ENCODE measurements around the gene ZNF185.

DNA sequence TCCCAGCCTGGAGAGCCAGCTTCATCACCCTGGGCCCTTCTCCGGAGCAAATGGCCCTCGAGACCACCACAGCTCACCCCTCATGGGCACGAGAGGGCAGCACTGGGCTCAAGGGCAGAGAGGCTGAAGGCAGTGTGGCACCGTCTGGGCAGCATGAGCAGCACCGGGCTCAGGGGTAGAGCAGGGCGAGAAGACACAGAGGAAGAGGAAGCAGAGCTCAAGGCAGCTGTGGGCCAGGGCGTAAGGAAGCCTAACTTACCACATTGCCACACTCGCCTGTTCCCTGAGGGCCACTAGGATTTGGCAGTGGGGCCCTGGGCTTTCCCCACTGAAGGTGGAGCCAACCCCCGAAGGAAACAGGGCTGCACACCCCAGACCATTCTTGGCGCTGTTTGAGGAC lies 15.5 kb downstream of the ZNF185 start:
- TF ChIP-seq TARDBP (IDR thresholded peaks at IDR 0.05; ENCODE audit: borderline replicate concordance) (no peak), FOS (IDR thresholded peaks at IDR 0.05; ENCODE audit: borderline replicate concordance, extremely low read depth, insufficient read length) (no peak), POLR2A (IDR thresholded peaks at IDR 0.05; ENCODE audit: low read depth, low read length) (no peak), POLR2AphosphoS5 (IDR thresholded peaks at IDR 0.05; ENCODE audit: low read length) (no peak), RAD21 (IDR thresholded peaks at IDR 0.05; ENCODE audit: insufficient read depth, low read depth, low read length) (no peak), IKZF1 (conservative IDR thresholded peaks at IDR 0.05) (no peak), TCF12 (IDR thresholded peaks at IDR 0.05; ENCODE audit: low read depth, low read length) (no peak)
- TF ChIP-seq, protein P1, sequence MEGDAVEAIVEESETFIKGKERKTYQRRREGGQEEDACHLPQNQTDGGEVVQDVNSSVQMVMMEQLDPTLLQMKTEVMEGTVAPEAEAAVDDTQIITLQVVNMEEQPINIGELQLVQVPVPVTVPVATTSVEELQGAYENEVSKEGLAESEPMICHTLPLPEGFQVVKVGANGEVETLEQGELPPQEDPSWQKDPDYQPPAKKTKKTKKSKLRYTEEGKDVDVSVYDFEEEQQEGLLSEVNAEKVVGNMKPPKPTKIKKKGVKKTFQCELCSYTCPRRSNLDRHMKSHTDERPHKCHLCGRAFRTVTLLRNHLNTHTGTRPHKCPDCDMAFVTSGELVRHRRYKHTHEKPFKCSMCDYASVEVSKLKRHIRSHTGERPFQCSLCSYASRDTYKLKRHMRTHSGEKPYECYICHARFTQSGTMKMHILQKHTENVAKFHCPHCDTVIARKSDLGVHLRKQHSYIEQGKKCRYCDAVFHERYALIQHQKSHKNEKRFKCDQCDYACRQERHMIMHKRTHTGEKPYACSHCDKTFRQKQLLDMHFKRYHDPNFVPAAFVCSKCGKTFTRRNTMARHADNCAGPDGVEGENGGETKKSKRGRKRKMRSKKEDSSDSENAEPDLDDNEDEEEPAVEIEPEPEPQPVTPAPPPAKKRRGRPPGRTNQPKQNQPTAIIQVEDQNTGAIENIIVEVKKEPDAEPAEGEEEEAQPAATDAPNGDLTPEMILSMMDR (IDR thresholded peaks at IDR 0.05 in 2 of 3, conservative IDR thresholded peaks at IDR 0.05 in 1 of 3; ENCODE audit: control insufficient read depth in 2 of 3, extremely low read depth in 1 of 3, insufficient read depth in 1 of 3, low read depth in 3 of 3, low read length in 3 of 3), result 0 out of 6 replicates have a peak, but pooled peaks of 1 of the 3 experiments have one; percentile 16

All from GM12878 (cell line).